GM12864 (cell line): Measurements from ENCODE around the gene GDF2.

ENCODE experiments used
- DNase-seq: peaks from one replicate; pipeline ENCODE4 v3.0.0-alpha.2; 2011; ENCODE audit warnings: low read depth
- H3K4me3 ChIP-seq: 2 replicates; pipeline ENCODE4 v1.5.1; 2011; ENCODE audit warnings: mild to moderate bottlenecking, low read depth, low read length, control low read depth
- CTCF ChIP-seq: IDR thresholded peaks from 2 replicates; pipeline ENCODE4 v1.5.1; 2011; ENCODE audit warnings: low read depth, mild to moderate bottlenecking, moderate library complexity, low read length, control low read depth, inconsistent platforms; ENCODE audit errors: missing control alignments

The GDF2 gene

GRCh38 chr10:47303866-47304265 lies 18.4 kb upstream of the GDF2 start:
- no peak for TF ChIP-seq CTCF
- DNase-seq = no peak
- H3K4me3 ChIP-seq = no peak overlapping the region

DNA sequence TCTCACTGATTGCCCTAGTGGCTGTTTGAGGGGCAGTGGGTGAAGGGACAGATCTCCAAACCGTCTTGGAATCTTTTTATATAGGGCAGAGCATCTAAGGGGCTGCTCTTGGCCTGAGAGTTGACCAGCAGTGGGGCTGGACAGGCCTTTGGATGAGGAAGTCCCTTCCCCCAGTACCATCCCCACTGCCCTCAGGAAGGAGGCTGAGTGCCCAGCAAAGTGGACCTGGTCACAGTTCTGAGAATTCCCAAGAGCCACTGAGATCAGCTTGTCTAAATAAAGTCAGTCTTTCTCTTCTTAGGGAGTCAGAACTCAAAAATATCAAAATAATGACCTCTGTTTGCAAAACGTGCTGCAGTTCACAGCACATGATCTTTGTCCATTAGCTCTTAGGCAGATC lies 16.7 kb upstream of the GDF2 start:
- DNase-seq = no peak
- no peak overlapping the region for H3K4me3 ChIP-seq
- no peak for TF ChIP-seq CTCF

DNA sequence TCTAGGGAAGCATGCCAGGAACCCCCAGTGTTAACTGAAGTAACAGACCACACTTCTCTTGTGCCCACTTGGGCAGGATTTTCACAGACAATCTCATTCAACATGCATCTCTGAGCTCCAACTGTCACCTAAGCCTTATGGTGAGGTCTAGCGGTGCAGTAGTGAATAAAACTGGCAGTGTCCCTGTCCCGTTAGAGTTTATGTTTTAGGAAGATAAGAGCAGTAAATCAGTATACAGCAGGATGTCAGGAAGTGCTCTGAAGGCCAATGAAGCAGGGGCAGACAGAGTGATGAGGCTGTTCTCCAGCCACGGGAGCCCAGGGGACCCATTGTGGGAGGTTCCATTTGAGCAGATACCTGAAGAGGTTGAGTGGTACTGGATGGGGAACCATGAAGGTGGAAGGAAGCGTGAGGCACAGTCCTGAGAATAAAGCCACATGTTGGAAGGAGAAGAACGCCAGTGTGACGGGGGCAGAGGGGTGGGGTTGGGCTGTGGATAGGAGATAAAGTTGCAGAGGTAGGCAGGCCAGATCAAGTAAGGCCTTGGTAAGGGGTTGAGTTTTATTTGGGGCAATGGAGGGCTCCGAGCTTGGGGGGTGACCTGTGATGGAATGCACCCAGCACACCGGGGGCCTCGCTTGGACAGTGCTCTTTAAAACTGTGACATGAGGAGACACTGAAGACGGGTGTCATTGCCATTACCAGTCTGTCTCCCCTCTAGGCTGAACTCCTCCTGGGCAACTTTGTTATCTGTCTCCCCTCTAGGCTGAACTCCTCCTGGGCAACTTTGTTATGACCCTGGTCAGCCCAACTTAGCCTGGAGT lies 15.7 kb upstream of the GDF2 start:
- TF ChIP-seq CTCF = no peak
- DNase-seq = no peak
- no peak overlapping the region for H3K4me3 ChIP-seq

DNA sequence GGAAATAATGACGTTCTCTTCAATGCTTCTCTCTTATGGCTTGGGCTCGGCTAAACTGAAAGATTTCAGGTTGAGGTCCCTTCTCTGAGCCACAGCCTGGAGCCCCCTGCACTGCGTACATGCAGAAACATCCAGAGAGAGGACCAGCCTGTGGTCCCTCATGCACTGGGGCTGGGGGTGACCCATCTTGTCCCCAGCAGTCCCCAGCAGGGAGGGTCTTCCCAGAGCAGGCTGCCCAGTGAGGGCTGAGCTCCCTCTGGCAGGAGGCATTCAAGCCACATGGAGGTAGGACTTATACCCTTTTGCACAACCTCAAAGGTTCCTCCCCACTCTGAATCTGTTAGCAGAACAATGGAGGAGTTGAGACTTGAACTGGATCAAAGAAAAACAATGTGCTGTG lies 14.9 kb upstream of the GDF2 start:
- TF ChIP-seq CTCF = no peak
- no peak for DNase-seq
- H3K4me3 ChIP-seq = no peak overlapping the region

DNA sequence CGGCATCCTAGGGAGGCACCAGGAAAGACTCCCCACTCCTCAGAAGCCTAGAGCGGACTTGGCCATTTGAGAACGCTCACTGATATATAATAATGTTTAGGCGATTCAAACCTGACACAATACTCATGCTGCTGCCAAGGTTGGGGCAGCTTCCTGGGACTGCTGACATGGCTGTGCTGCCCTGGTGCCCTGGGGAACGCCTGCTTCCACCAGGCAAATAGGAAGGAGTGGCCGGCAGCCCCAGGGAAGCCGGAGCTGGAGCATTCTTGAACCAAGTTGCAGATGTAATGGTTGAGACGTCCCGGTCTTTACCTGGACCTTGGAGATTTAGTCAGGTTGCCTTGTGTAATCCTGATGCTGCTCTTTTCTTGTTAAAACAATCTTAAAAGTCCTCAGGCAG lies 13.5 kb upstream of the GDF2 start:
- no peak overlapping the region for H3K4me3 ChIP-seq
- no peak for TF ChIP-seq CTCF
- no peak for DNase-seq

- no peak overlapping the region for H3K4me3 ChIP-seq
- peak; percentile 30 for TF ChIP-seq CTCF
- no peak for DNase-seq
These were observed 12.7 kb upstream of the GDF2 start for GRCh38 chr10:47309408-47310089.
